Keratinocyte (primary cell): ENCODE data around the gene NMT1.

ENCODE experiments used
- EZH2 ChIP-seq: IDR thresholded peaks from one replicate; pipeline ENCODE4 v1.6.1; 2012; ENCODE audit warnings: inconsistent platforms, mild to moderate bottlenecking, low read length, moderate library complexity
- TF ChIP-seq, protein P1 (sequence below), 3 experiments: IDR thresholded peaks in 1 of 3; conservative IDR thresholded peaks in 1 of 3; optimal IDR thresholded peaks in 1 of 3; 2 replicates in 2 of 3; 3 replicates in 1 of 3; pipeline versions ENCODE3 to v1.5.1; 2011; ENCODE audit warnings: low read length in 3 of 3, mild to moderate bottlenecking in 3 of 3, moderate library complexity in 2 of 3, control low read depth in 1 of 3, inconsistent platforms in 1 of 3; ENCODE audit not compliant: insufficient read depth in 2 of 3; ENCODE audit errors: extremely low read depth in 1 of 3

DNA sequence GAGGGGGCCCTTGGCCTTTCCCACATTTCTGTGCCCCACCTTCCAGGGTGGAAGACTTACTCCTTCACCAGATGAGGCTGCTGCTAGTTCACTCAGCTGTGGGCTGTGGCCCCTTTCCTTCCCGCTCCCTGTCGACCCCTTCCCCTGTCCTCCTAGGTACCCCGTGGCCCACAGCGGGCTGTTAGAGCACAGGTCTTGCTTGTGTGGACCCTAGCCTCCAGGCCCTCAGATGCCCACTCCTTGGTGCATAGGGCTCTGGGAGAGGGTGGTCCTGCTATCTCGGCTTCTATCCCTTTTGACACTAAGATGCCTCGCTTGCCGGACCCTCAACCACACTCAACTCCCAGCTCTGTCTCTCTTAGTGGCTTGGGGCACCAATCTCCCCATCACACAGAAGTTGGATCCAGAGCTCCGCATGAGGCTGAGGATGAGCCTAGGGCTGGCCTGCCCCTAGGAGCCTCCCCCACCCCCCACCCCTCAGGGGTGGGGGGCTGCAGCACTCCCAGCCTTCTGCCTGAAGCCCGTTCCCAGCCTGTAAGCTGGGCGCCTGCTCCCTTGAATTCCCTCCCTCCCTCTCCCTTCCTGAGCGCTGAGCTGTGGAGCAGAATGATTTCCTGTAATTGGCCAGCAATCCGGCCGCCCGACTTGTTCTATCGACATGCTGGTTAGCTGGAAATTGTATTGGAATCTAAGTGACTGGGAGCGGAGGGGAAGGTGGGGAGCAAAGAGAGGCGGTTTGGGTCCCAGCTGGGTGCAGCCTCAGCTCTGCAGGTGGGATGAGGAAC lies 40.6 kb upstream of the NMT1 start:
- TF ChIP-seq, protein P1, sequence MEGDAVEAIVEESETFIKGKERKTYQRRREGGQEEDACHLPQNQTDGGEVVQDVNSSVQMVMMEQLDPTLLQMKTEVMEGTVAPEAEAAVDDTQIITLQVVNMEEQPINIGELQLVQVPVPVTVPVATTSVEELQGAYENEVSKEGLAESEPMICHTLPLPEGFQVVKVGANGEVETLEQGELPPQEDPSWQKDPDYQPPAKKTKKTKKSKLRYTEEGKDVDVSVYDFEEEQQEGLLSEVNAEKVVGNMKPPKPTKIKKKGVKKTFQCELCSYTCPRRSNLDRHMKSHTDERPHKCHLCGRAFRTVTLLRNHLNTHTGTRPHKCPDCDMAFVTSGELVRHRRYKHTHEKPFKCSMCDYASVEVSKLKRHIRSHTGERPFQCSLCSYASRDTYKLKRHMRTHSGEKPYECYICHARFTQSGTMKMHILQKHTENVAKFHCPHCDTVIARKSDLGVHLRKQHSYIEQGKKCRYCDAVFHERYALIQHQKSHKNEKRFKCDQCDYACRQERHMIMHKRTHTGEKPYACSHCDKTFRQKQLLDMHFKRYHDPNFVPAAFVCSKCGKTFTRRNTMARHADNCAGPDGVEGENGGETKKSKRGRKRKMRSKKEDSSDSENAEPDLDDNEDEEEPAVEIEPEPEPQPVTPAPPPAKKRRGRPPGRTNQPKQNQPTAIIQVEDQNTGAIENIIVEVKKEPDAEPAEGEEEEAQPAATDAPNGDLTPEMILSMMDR (optimal IDR thresholded peaks at IDR 0.05 in 1 of 3, IDR thresholded peaks at IDR 0.05 in 1 of 3, conservative IDR thresholded peaks at IDR 0.05 in 1 of 3; ENCODE audit: extremely low read depth in 1 of 3, insufficient read depth in 2 of 3, low read length in 3 of 3): no peak
- TF ChIP-seq EZH2: no peak
